ENCODE results near the gene ADCY9.

- TF ChIP-seq, protein P1, sequence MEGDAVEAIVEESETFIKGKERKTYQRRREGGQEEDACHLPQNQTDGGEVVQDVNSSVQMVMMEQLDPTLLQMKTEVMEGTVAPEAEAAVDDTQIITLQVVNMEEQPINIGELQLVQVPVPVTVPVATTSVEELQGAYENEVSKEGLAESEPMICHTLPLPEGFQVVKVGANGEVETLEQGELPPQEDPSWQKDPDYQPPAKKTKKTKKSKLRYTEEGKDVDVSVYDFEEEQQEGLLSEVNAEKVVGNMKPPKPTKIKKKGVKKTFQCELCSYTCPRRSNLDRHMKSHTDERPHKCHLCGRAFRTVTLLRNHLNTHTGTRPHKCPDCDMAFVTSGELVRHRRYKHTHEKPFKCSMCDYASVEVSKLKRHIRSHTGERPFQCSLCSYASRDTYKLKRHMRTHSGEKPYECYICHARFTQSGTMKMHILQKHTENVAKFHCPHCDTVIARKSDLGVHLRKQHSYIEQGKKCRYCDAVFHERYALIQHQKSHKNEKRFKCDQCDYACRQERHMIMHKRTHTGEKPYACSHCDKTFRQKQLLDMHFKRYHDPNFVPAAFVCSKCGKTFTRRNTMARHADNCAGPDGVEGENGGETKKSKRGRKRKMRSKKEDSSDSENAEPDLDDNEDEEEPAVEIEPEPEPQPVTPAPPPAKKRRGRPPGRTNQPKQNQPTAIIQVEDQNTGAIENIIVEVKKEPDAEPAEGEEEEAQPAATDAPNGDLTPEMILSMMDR (IDR thresholded peaks at IDR 0.05) = no peak
- TF ChIP-seq POLR2A (IDR thresholded peaks at IDR 0.05) = no peak
- TF ChIP-seq POLR2AphosphoS5 (IDR thresholded peaks at IDR 0.05) = no peak
These were observed 24.8 kb downstream of the ADCY9 start for GRCh38 chr16:4091240-4092012.
